Stimulated activated CD8-positive, alpha-beta memory T cell treated with anti-CD3 and anti-CD28 coated beads, Interleukin-2, amount 100 ng/mL, for 48 hours (primary cell): ENCODE measurements around the gene DCAF15.
"Not testable (repeated sequence)": the region's sequence is repeated elsewhere in the genome, so short reads cannot be mapped to it uniquely, and the experiment has no call there.

Experiments used
- DNase-seq, 2 donors: peaks; one replicate each; pipeline ENCODE4 v3.0.0-alpha.2; 2020; ENCODE audit warnings: low read depth in 2 of 2

The DCAF15 gene

GRCh38 chr19:13959962-13960862 is 7.9 kb downstream of the DCAF15 start:
- no peak for DNase-seq

GRCh38 chr19:13960863-13961784 is 8.8 kb downstream of the DCAF15 start:
- no peak for DNase-seq

- DNase-seq, result no peak
Observed at GRCh38 chr19:13961826-13962698, 9.8 kb downstream of the DCAF15 start.

GRCh38 chr19:13962699-13963602 is 10.6 kb downstream of the DCAF15 start:
- DNase-seq, result no peak

GRCh38 chr19:13963603-13964105 is 11.3 kb downstream of the DCAF15 start:
- no peak for DNase-seq

GRCh38 chr19:13964776-13965175 is 12.5 kb downstream of the DCAF15 start:
- no peak for DNase-seq

GRCh38 chr19:13965377-13965896 is 13.1 kb downstream of the DCAF15 start:
- DNase-seq, result no peak

GRCh38 chr19:13965926-13966683 is 13.8 kb downstream of the DCAF15 start:
- no peak for DNase-seq

- no peak for DNase-seq
Observed at GRCh38 chr19:13966684-13967128, 14.4 kb downstream of the DCAF15 start.

GRCh38 chr19:13967206-13967605 is 14.9 kb downstream of the DCAF15 start:
- DNase-seq, result not testable (repeated sequence)

- no peak for DNase-seq
Observed at GRCh38 chr19:13968383-13968935, 16.1 kb downstream of the DCAF15 start.

- DNase-seq, result no peak
Observed at GRCh38 chr19:13968999-13969398, 16.7 kb downstream of the DCAF15 start.

- no peak for DNase-seq
Observed at GRCh38 chr19:13969897-13970296, 17.6 kb downstream of the DCAF15 start.

GRCh38 chr19:13971868-13972267 is 19.6 kb downstream of the DCAF15 start:
- not testable (repeated sequence) for DNase-seq

- DNase-seq, result no peak
Observed at GRCh38 chr19:13972368-13973155, 20.3 kb downstream of the DCAF15 start.

- DNase-seq, result not testable (repeated sequence)
Observed at GRCh38 chr19:13973479-13973878, 21.2 kb downstream of the DCAF15 start.

GRCh38 chr19:13974073-13974472 is 21.8 kb downstream of the DCAF15 start:
- peak in 1 of 2 donors; percentile 30 for DNase-seq

- no peak for DNase-seq
Observed at GRCh38 chr19:13975870-13976269, 23.6 kb downstream of the DCAF15 start.
